ENCODE results near the gene TTC33.
"Not testable (repeated sequence)": the region's sequence is repeated elsewhere in the genome, so short reads cannot be mapped to it uniquely, and the experiment has no call there.

TTC33 gene

DNA sequence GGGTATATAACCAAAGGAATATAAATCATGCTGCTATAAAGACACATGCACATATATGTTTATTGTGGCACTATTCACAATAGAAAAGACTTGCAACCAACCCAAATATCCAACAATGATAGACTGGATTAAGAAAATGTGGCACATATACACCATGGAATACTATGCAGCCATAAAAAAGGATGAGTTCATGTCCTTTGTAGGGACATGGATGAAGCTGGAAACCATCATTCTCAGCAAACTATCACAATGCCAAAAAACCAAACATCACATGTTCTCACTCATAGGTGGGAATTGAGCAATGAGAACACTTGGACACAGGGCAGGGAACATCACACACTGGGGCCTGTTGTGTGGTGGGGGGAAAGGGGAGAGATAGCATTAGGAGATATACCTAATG lies 45.2 kb downstream of the TTC33 start:
- H4K12ac ChIP-seq (ENCODE audit: low read depth, low read length); H3K4ac ChIP-seq (ENCODE audit: low read depth, low read length); DNase-seq; H2BK12ac ChIP-seq (ENCODE audit: low read length); H2BK120ac ChIP-seq (ENCODE audit: insufficient read depth, low read length, poor library complexity); H3K27me3 ChIP-seq (ENCODE audit: insufficient read depth, low read length); H3K4me1 ChIP-seq (ENCODE audit: control insufficient read depth in 1 of 2, insufficient read depth in 2 of 2, low read length in 2 of 2); H2AFZ ChIP-seq (ENCODE audit: insufficient read depth, low read length, poor library complexity); H3K79me1 ChIP-seq (ENCODE audit: low read length); H2AK5ac ChIP-seq (ENCODE audit: low read length); H3K9me3 ChIP-seq (ENCODE audit: insufficient read depth, low read depth, low read length); H3K4me2 ChIP-seq (ENCODE audit: low read length); H3K9ac ChIP-seq (ENCODE audit: low read length); H3K23ac ChIP-seq (ENCODE audit: low read length); H3K4me3 ChIP-seq (ENCODE audit: low read depth, low read length); H2BK5ac ChIP-seq (ENCODE audit: low read depth, low read length, poor library complexity); H3K18ac ChIP-seq (ENCODE audit: low read length); H4K8ac ChIP-seq (ENCODE audit: low read depth, low read length); H3K27ac ChIP-seq (ENCODE audit: low read depth, low read length); H3K36me3 ChIP-seq (ENCODE audit: control insufficient read depth in 1 of 2, insufficient read depth in 2 of 2, low read length in 2 of 2); H3K14ac ChIP-seq (ENCODE audit: low read length); H4K91ac ChIP-seq (ENCODE audit: low read depth, low read length); H3K79me2 ChIP-seq (ENCODE audit: control insufficient read depth, insufficient read depth, low read length, poor library complexity): not testable (repeated sequence)

- not testable (repeated sequence) for H3K36me3 ChIP-seq (ENCODE audit: control insufficient read depth in 1 of 2, insufficient read depth in 2 of 2, low read length in 2 of 2); H3K79me2 ChIP-seq (ENCODE audit: control insufficient read depth, insufficient read depth, low read length, poor library complexity); H3K14ac ChIP-seq (ENCODE audit: low read length); H3K4me2 ChIP-seq (ENCODE audit: low read length); H3K27ac ChIP-seq (ENCODE audit: low read depth, low read length); H2BK120ac ChIP-seq (ENCODE audit: insufficient read depth, low read length, poor library complexity); H4K12ac ChIP-seq (ENCODE audit: low read depth, low read length); H3K18ac ChIP-seq (ENCODE audit: low read length); H4K91ac ChIP-seq (ENCODE audit: low read depth, low read length); H4K8ac ChIP-seq (ENCODE audit: low read depth, low read length); H2AK5ac ChIP-seq (ENCODE audit: low read length); H2AFZ ChIP-seq (ENCODE audit: insufficient read depth, low read length, poor library complexity); H3K79me1 ChIP-seq (ENCODE audit: low read length); H3K4ac ChIP-seq (ENCODE audit: low read depth, low read length); H2BK12ac ChIP-seq (ENCODE audit: low read length); DNase-seq; H3K4me1 ChIP-seq (ENCODE audit: control insufficient read depth in 1 of 2, insufficient read depth in 2 of 2, low read length in 2 of 2); H3K9ac ChIP-seq (ENCODE audit: low read length); H3K4me3 ChIP-seq (ENCODE audit: low read depth, low read length); H3K23ac ChIP-seq (ENCODE audit: low read length); H3K27me3 ChIP-seq (ENCODE audit: insufficient read depth, low read length); H3K9me3 ChIP-seq (ENCODE audit: insufficient read depth, low read depth, low read length); H2BK5ac ChIP-seq (ENCODE audit: low read depth, low read length, poor library complexity)
- WGBS (ENCODE audit: extremely low coverage, insufficient coverage, insufficient read length), result no CpG with 5 or more reads among the region's 1 CpG
Observed at GRCh38 chr5:40705484-40705883, 50.3 kb downstream of the TTC33 start.

DNA sequence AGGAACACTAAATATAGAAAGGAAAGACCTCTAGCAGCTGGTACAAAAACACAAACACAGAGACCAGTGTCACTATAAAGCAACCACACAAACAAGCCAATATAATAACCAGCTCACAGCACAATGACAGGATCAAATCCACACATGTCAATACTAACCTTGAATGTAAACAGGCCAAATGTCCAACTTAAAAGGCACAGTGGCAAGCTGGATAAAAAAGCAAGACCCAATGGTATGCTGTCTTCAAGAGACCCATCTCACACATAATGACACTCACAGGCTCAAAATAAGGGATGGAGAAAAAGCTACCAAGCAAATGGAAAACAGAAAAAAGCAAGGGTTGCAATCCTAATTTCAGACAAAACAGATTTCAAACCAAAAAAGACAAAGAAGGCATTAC lies 53.7 kb downstream of the TTC33 start:
- not testable (repeated sequence) for H2BK5ac ChIP-seq (ENCODE audit: low read depth, low read length, poor library complexity); H2BK120ac ChIP-seq (ENCODE audit: insufficient read depth, low read length, poor library complexity); H2BK12ac ChIP-seq (ENCODE audit: low read length); H3K79me2 ChIP-seq (ENCODE audit: control insufficient read depth, insufficient read depth, low read length, poor library complexity); H3K9ac ChIP-seq (ENCODE audit: low read length); H3K27me3 ChIP-seq (ENCODE audit: insufficient read depth, low read length); H3K14ac ChIP-seq (ENCODE audit: low read length); H3K36me3 ChIP-seq (ENCODE audit: control insufficient read depth in 1 of 2, insufficient read depth in 2 of 2, low read length in 2 of 2); H3K9me3 ChIP-seq (ENCODE audit: insufficient read depth, low read depth, low read length); H3K23ac ChIP-seq (ENCODE audit: low read length); H3K79me1 ChIP-seq (ENCODE audit: low read length); H3K4me1 ChIP-seq (ENCODE audit: control insufficient read depth in 1 of 2, insufficient read depth in 2 of 2, low read length in 2 of 2); H3K18ac ChIP-seq (ENCODE audit: low read length); H3K27ac ChIP-seq (ENCODE audit: low read depth, low read length); H2AK5ac ChIP-seq (ENCODE audit: low read length); H4K91ac ChIP-seq (ENCODE audit: low read depth, low read length); H3K4ac ChIP-seq (ENCODE audit: low read depth, low read length); H2AFZ ChIP-seq (ENCODE audit: insufficient read depth, low read length, poor library complexity); H4K12ac ChIP-seq (ENCODE audit: low read depth, low read length); DNase-seq; H3K4me2 ChIP-seq (ENCODE audit: low read length); H4K8ac ChIP-seq (ENCODE audit: low read depth, low read length); H3K4me3 ChIP-seq (ENCODE audit: low read depth, low read length)

- Histone ChIP-seq H3K18ac (ENCODE audit: low read length) (no peak overlapping the region), H4K8ac (ENCODE audit: low read depth, low read length) (no peak overlapping the region), H3K4ac (ENCODE audit: low read depth, low read length) (no peak overlapping the region), H3K79me2 (ENCODE audit: control insufficient read depth, insufficient read depth, low read length, poor library complexity) (no peaks in the 10 kb centered on the region), H3K79me1 (ENCODE audit: low read length) (no peaks in the 10 kb centered on the region), H3K9ac (ENCODE audit: low read length) (no peak overlapping the region), H2AFZ (ENCODE audit: insufficient read depth, low read length, poor library complexity) (no peak overlapping the region), H4K91ac (ENCODE audit: low read depth, low read length) (no peak overlapping the region), H3K27me3 (ENCODE audit: insufficient read depth, low read length) (no peaks in the 10 kb centered on the region), H3K9me3 (ENCODE audit: insufficient read depth, low read depth, low read length) (no peaks in the 10 kb centered on the region), H3K4me1 (ENCODE audit: control insufficient read depth in 1 of 2, insufficient read depth in 2 of 2, low read length in 2 of 2) (no peaks in the 10 kb centered on the region), H3K36me3 (ENCODE audit: control insufficient read depth in 1 of 2, insufficient read depth in 2 of 2, low read length in 2 of 2) (no peaks in the 10 kb centered on the region), H3K23ac (ENCODE audit: low read length) (no peak overlapping the region), H3K4me3 (ENCODE audit: low read depth, low read length) (no peak overlapping the region), H2BK120ac (ENCODE audit: insufficient read depth, low read length, poor library complexity) (no peak overlapping the region), H2BK12ac (ENCODE audit: low read length) (no peak overlapping the region), H2AK5ac (ENCODE audit: low read length) (no peak overlapping the region), H3K27ac (ENCODE audit: low read depth, low read length) (no peak overlapping the region), H3K4me2 (ENCODE audit: low read length) (no peak overlapping the region), H4K12ac (ENCODE audit: low read depth, low read length) (no peak overlapping the region), H3K14ac (ENCODE audit: low read length) (no peak overlapping the region), H2BK5ac (ENCODE audit: low read depth, low read length, poor library complexity) (no peak overlapping the region)
- WGBS (ENCODE audit: extremely low coverage, insufficient coverage, insufficient read length), result no CpG with 5 or more reads among the region's 5 CpGs
- DNase-seq, result no peak
Observed at GRCh38 chr5:40700116-40700782, 55.5 kb downstream of the TTC33 start.

Data from trophoblast cell (in vitro differentiated cells and primary cell).